ENCODE data around the gene ZNF19. TPM values are rescaled to one million over a fixed set of nuclear protein-coding genes. Genes with fewer than 3 reads are reported as not detected.

Gene ZNF19
- total and polyA plus RNA-seq, 7 donors: 0.92 to 2.2 (median 1.2) TPM

- DNase-seq (no peak), ATAC-seq (no peak)
- Histone ChIP-seq H3K27me3 (ENCODE audit: insufficient read depth in 3 of 3, low read length in 2 of 3) (peaks cover 0 to 22% (median 0%) of the 10 kb centered on the region in 3 donors), H3K4me3 (no peak overlapping the region), H3K9me3 (no peaks in the 10 kb centered on the region), H3K27ac (no peak overlapping the region), H3K4me1 (no peaks in the 10 kb centered on the region), H3K36me3 (ENCODE audit: insufficient read depth in 1 of 2, low read depth in 1 of 2) (no peaks in the 10 kb centered on the region)
- TF ChIP-seq, protein P1, sequence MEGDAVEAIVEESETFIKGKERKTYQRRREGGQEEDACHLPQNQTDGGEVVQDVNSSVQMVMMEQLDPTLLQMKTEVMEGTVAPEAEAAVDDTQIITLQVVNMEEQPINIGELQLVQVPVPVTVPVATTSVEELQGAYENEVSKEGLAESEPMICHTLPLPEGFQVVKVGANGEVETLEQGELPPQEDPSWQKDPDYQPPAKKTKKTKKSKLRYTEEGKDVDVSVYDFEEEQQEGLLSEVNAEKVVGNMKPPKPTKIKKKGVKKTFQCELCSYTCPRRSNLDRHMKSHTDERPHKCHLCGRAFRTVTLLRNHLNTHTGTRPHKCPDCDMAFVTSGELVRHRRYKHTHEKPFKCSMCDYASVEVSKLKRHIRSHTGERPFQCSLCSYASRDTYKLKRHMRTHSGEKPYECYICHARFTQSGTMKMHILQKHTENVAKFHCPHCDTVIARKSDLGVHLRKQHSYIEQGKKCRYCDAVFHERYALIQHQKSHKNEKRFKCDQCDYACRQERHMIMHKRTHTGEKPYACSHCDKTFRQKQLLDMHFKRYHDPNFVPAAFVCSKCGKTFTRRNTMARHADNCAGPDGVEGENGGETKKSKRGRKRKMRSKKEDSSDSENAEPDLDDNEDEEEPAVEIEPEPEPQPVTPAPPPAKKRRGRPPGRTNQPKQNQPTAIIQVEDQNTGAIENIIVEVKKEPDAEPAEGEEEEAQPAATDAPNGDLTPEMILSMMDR (IDR thresholded peaks at IDR 0.05): no peak
- 68 to 75% (median 69%) methylated on average over 4 of the region's 4 CpGs for WGBS, 3 donors
- intact Hi-C loops (cut with DNase I): no loop called here
Observed at GRCh38 chr16:71528863-71529262, 39.7 kb upstream of the ZNF19 start.

- ATAC-seq (no peak), DNase-seq (no peak)
- 73 to 89% (median 88%) methylated on average over 1 of the region's 1 CpG for WGBS, 3 donors
- Histone ChIP-seq H3K36me3 (ENCODE audit: insufficient read depth in 1 of 2, low read depth in 1 of 2) (no peaks in the 10 kb centered on the region), H3K9me3 (no peaks in the 10 kb centered on the region), H3K4me1 (no peaks in the 10 kb centered on the region), H3K27ac (no peak overlapping the region), H3K27me3 (ENCODE audit: insufficient read depth in 3 of 3, low read length in 2 of 3) (peaks cover 0 to 24% (median 0%) of the 10 kb centered on the region in 3 donors), H3K4me3 (no peak overlapping the region)
- TF ChIP-seq, protein P1 (IDR thresholded peaks at IDR 0.05): no peak
- intact Hi-C loops (cut with DNase I): no loop called here
Observed at GRCh38 chr16:71528257-71528656, 39.1 kb upstream of the ZNF19 start.

DNA sequence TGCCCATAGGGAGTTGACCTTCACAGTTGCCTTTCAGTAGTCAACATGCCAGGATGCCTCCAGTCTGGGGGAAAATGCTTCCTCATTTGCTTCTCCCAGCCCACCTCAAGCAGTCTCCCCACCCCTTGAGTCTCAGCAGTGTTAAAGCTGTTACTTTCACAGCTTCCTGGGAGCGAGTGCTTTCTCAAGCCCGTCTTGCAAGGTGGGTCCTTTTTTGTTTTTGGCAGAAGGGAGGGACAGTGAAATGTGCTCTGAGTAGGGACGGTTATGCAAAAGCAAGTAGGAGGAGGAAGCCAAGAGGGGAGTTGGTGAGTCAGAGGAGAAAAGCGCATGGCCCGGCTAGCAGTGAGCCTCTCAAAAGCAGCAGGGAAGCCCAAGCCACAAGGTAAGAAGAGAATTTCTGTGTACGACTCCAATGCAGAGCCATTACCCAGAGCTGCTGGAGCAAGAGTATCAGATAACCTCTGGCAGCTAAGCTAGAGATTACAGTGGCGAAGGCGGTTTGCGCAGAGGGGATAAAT lies 37.0 kb upstream of the ZNF19 start, which contains the start of gene CHST4:
CHST4 (plus strand) TSS at position 316 of the 521 bp plus-strand sequence. CDS start 10,252 bp downstream, outside the sequence.
- no peaks in the 10 kb centered on the region for H3K4me1 ChIP-seq
- no peaks in the 10 kb centered on the region for H3K36me3 ChIP-seq (ENCODE audit: insufficient read depth in 1 of 2, low read depth in 1 of 2)
- 3 to 5% (median 4%) methylated on average over 9 of the region's 9 CpGs for WGBS, 3 donors
- peaks cover 0 to 34% (median 0%) of the 10 kb centered on the region in 3 donors for H3K27me3 ChIP-seq (ENCODE audit: insufficient read depth in 3 of 3, low read length in 2 of 3)
- TF ChIP-seq, protein P1 (IDR thresholded peaks at IDR 0.05): no peak
- H3K27ac ChIP-seq: no peak within 1 kb of the TSS
- H3K9me3 ChIP-seq: no peaks in the 10 kb centered on the region
- ATAC-seq: peak in 2 of 4 donors; percentile 36 to 42
- no peak within 1 kb of the TSS for H3K4me3 ChIP-seq
- peak in 1 of 2 donors; percentile 13 for DNase-seq
- intact Hi-C loops (cut with DNase I): no loop called here

- ATAC-seq (no peak), DNase-seq (no peak)
- Histone ChIP-seq H3K9me3 (no peaks in the 10 kb centered on the region), H3K27me3 (ENCODE audit: insufficient read depth in 3 of 3, low read length in 2 of 3) (peaks cover 0 to 34% (median 0%) of the 10 kb centered on the region in 3 donors), H3K36me3 (ENCODE audit: insufficient read depth in 1 of 2, low read depth in 1 of 2) (no peaks in the 10 kb centered on the region), H3K4me1 (no peaks in the 10 kb centered on the region), H3K27ac (no peak overlapping the region), H3K4me3 (no peak overlapping the region)
- TF ChIP-seq, protein P1 (IDR thresholded peaks at IDR 0.05): no peak
- 27 to 30% (median 28%) methylated on average over 16 of the region's 16 CpGs for WGBS, 3 donors
- intact Hi-C loops (cut with DNase I): no loop called here
Observed at GRCh38 chr16:71524566-71525553, 35.7 kb upstream of the ZNF19 start.

Measured in psoas muscle (tissue), 8 donors.